HEK293 (cell line): ENCODE data around the gene STOML3.

ENCODE experiments used
- FEZF1 ChIP-seq: fragments of 450-650 bp; formaldehyde crosslinking; IDR thresholded peaks from 2 replicates; pipeline ENCODE4 v1.5.1; 2016; ENCODE audit warnings: missing biosample characterization, missing genetic modification characterization
- KLF10 ChIP-seq: fragments of 450-650 bp; IDR thresholded peaks from 2 replicates; pipeline ENCODE4 v1.5.1; 2018; ENCODE audit warnings: missing biosample characterization, mild to moderate bottlenecking, missing genetic modification characterization
- SALL2 ChIP-seq: fragments of 450-650 bp; formaldehyde crosslinking; IDR thresholded peaks from 2 replicates; pipeline ENCODE4 v1.5.0; 2017; ENCODE audit warnings: missing biosample characterization, mild to moderate bottlenecking, missing genetic modification characterization, borderline replicate concordance
- YY1 ChIP-seq: fragments of 450-650 bp; formaldehyde crosslinking; IDR thresholded peaks from 2 replicates; pipeline ENCODE4 v1.5.1; 2018; ENCODE audit warnings: missing biosample characterization, missing genetic modification characterization
- ZBTB7A ChIP-seq: fragments of 450-650 bp; formaldehyde crosslinking; IDR thresholded peaks from 2 replicates; pipeline ENCODE4 v1.5.1; 2016; ENCODE audit warnings: low read depth, missing biosample characterization, missing genetic modification characterization
- ZNF121 ChIP-seq: fragments of 450-650 bp; formaldehyde crosslinking; IDR thresholded peaks from 2 replicates; pipeline ENCODE4 v1.5.1; 2016; ENCODE audit warnings: missing biosample characterization, missing genetic modification characterization
- ZNF174 ChIP-seq: fragments of 450-650 bp; formaldehyde crosslinking; IDR thresholded peaks from 2 replicates; pipeline ENCODE4 v1.5.0; 2017; ENCODE audit warnings: missing biosample characterization, mild to moderate bottlenecking, missing genetic modification characterization
- ZNF423 ChIP-seq: fragments of 450-650 bp; formaldehyde crosslinking; IDR thresholded peaks from 2 replicates; pipeline ENCODE4 v1.5.1; 2016; ENCODE audit warnings: missing biosample characterization, missing genetic modification characterization
- ZNF561 ChIP-seq: fragments of 450-650 bp; IDR thresholded peaks from 2 replicates; pipeline ENCODE4 v1.5.1; 2018; ENCODE audit warnings: missing biosample characterization, missing genetic modification characterization, borderline replicate concordance
- ZNF701 ChIP-seq: fragments of 450-650 bp; formaldehyde crosslinking; IDR thresholded peaks from 2 replicates; pipeline ENCODE4 v1.5.1; 2016; ENCODE audit warnings: missing biosample characterization, missing genetic modification characterization
- TF ChIP-seq, protein P1 (sequence below): fragments of 450-650 bp; formaldehyde crosslinking; IDR thresholded peaks from 2 replicates; pipeline ENCODE4 v1.5.1; 2016; ENCODE audit warnings: missing biosample characterization, missing genetic modification characterization
- TF ChIP-seq, protein P2 (sequence below): fragments of 450-650 bp; formaldehyde crosslinking; IDR thresholded peaks from 2 replicates; pipeline ENCODE4 v1.5.1; 2016; ENCODE audit warnings: missing biosample characterization, missing genetic modification characterization
- TF ChIP-seq, protein P3 (sequence below): sonication (generic); formaldehyde crosslinking; IDR thresholded peaks from 2 replicates; pipeline ENCODE4 v1.8.1; 2022; ENCODE audit warnings: mild to moderate bottlenecking, moderate library complexity, missing genetic modification reagents

DNA sequence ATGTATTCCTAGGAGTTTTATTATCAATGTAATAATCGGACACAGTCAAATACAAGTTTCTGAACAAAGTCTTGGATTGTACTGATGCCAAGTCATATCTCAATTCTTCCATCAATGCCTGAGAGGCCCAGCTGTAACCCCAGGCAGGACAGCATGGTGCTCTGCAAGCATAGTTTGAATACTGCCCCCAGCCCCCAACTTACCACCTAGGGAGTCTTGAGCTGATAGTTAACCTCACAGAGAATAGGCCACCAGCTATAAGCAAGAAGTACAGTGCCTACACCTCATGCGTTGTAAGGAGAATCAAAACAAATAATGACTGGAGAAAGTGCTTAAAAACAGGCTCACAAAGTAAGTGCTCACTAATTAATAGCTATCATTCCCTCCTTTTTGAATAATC lies 44.6 kb upstream of the STOML3 start:
- TF ChIP-seq, protein P1, sequence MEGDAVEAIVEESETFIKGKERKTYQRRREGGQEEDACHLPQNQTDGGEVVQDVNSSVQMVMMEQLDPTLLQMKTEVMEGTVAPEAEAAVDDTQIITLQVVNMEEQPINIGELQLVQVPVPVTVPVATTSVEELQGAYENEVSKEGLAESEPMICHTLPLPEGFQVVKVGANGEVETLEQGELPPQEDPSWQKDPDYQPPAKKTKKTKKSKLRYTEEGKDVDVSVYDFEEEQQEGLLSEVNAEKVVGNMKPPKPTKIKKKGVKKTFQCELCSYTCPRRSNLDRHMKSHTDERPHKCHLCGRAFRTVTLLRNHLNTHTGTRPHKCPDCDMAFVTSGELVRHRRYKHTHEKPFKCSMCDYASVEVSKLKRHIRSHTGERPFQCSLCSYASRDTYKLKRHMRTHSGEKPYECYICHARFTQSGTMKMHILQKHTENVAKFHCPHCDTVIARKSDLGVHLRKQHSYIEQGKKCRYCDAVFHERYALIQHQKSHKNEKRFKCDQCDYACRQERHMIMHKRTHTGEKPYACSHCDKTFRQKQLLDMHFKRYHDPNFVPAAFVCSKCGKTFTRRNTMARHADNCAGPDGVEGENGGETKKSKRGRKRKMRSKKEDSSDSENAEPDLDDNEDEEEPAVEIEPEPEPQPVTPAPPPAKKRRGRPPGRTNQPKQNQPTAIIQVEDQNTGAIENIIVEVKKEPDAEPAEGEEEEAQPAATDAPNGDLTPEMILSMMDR = no peak
- TF ChIP-seq ZBTB7A (tag by site-specific recombination) (no peak), SALL2 (tag by site-specific recombination) (no peak), YY1 (tag by site-specific recombination) (no peak), KLF10 (tag by site-specific recombination) (no peak), ZNF423 (tag by site-specific recombination) (0 out of 2 replicates have a peak, but pooled peaks have one; percentile 55), ZNF121 (tag by site-specific recombination) (no peak), ZNF174 (tag by site-specific recombination) (no peak), FEZF1 (tag by site-specific recombination) (no peak), ZNF701 (tag by site-specific recombination) (no peak), ZNF561 (tag by site-specific recombination) (no peak)
- TF ChIP-seq, protein P2, sequence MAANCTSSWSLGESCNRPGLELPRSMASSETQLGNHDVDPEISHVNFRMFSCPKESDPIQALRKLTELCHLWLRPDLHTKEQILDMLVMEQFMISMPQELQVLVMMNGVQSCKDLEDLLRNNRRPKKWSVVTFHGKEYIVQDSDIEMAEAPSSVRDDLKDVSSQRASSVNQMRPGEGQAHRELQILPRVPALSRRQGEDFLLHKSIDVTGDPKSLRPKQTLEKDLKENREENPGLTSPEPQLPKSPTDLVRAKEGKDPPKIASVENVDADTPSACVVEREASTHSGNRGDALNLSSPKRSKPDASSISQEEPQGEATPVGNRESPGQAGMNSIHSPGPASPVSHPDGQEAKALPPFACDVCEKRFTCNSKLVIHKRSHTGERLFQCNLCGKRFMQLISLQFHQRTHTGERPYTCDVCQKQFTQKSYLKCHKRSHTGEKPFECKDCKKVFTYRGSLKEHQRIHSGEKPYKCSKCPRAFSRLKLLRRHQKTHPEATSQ (tag by site-specific recombination) = no peak
- TF ChIP-seq, protein P3, sequence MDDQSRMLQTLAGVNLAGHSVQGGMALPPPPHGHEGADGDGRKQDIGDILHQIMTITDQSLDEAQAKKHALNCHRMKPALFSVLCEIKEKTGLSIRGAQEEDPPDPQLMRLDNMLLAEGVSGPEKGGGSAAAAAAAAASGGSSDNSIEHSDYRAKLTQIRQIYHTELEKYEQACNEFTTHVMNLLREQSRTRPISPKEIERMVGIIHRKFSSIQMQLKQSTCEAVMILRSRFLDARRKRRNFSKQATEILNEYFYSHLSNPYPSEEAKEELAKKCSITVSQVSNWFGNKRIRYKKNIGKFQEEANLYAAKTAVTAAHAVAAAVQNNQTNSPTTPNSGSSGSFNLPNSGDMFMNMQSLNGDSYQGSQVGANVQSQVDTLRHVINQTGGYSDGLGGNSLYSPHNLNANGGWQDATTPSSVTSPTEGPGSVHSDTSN (CRISPR knock-in tag) = no peak
